Endothelial cell of hepatic sinusoid (primary cell): ENCODE results near the gene TMEM72.
"Not testable (repeated sequence)": the region's sequence is repeated elsewhere in the genome, so short reads cannot be mapped to it uniquely, and the experiment has no call there.

ENCODE experiments used
- in situ Hi-C: cut with HindIII; loops from 2 replicates; pipeline ENCODE4 v1.10.0; 2017; ENCODE audit warnings: low sequenced_read_pairs

TMEM72 gene

GRCh38 chr10:44911081-44911540 lies at the start of gene TMEM72:
TMEM72 (plus strand) TSS chr10:44911337; CDS start chr10:44911513, 176 bp downstream.
- in situ Hi-C loops: no loop called here

GRCh38 chr10:44862006-44862751 lies 49.0 kb upstream of the TMEM72 start:
- in situ Hi-C loops: no loop called here

DNA sequence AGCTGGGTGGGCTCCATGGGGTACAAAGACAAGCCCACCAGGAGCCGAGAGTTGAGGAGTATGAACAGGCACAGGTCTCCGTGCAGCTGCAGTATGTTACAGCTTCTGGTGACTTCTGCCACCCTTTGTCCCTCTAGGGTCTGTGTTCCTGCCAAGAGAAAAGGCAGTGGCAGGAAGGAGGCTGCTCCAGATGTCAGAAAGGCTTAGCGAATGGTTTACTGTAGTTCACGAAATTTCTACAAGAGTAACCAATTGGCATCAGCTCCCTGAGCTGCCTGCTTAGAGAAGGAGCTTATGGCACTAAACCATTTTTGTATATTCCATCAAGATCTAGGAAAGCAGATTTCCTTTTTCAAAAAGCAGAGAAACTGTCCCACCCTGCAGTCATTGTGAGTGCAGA lies 48.2 kb upstream of the TMEM72 start:
- in situ Hi-C loops: no loop called here

GRCh38 chr10:44863344-44864047 lies 47.6 kb upstream of the TMEM72 start:
- in situ Hi-C loops: no loop called here

GRCh38 chr10:44864051-44864450 lies 47.1 kb upstream of the TMEM72 start:
- in situ Hi-C loops: no loop called here

GRCh38 chr10:44864637-44865288 lies 46.4 kb upstream of the TMEM72 start:
- in situ Hi-C loops: no loop called here

GRCh38 chr10:44865289-44865671 lies 45.9 kb upstream of the TMEM72 start:
- in situ Hi-C loops: no loop called here

DNA sequence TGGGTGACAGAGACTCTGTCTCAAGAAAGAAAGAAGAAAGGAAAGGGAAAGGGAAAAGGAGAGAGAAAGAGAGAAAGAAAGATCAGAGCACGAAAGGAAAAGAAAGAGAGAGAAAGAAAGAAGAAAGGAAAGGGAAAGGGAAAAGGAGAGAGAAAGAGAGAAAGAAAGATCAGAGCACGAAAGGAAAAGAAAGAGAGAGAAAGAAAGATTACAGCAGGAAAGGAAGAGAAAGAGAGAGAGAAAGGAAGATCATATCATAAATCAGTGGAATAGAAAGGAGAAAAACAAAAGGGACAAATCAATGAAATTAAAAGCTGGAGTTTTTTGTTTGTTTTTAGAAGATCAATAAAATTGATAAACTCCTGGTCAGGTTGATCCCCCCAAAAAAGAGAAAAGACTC lies 44.8 kb upstream of the TMEM72 start:
- in situ Hi-C loops: not testable (repeated sequence)

DNA sequence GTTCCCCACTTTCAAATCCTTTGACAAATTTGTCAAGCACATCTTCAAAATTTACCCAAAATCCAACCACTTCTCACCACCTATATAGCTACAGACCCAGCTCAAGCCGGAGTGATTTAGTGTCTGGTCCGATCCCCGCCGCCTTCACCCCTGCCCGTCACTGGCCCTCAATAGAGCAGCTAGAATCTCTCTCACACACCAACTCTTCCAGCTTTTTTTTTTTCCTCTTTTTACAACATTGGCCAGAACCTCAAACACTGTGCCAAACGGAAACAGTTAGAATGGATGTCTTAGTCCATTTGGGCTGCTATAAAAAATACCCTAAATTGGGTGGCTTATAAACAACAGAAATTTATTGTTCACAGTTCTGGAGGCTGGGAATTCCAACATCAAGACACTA lies 41.1 kb upstream of the TMEM72 start:
- in situ Hi-C loops: no loop called here

- in situ Hi-C loops: no loop called here
These were observed 38.0 kb upstream of the TMEM72 start for GRCh38 chr10:44873160-44873559.

DNA sequence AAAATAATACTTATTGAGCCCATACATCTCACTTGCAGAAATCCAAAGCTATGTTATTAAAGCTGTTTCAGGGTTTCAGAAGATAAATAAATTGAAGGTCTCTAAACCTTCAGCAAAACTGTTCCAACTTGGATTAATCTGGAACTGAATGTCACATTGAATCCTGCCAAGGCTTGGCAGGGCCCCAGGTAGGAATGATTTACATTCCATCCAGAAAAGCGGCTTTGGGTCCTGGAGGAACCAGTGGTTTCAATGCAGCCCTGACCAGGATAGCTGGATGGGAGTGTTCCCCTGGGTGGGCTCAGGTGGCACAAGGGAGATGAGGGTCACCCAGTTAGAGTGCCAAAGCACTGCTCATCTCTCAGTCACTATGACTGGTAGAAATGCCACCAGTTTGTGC lies 37.0 kb upstream of the TMEM72 start:
- in situ Hi-C loops: no loop called here

- in situ Hi-C loops: no loop called here
These were observed 32.2 kb upstream of the TMEM72 start for GRCh38 chr10:44878706-44879530.

DNA sequence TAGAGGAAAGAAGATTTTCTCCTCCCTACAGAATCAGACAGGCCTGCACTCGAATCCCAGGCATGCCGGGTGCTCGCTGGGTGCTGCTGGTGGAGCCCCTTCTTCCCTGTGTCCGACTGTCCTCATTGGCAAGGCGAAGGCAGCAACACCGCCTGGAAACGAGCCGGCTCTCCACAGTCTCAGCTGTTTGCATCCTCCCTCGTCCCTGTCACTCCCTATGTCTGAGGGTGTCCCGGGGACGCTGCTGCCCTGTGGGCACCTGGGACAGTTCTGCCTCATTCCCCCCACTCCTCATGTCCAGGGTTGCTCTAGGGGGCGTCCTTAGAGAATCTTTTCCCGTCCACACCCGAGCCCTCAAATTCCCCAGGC lies 31.6 kb upstream of the TMEM72 start:
- in situ Hi-C loops: no loop called here

DNA sequence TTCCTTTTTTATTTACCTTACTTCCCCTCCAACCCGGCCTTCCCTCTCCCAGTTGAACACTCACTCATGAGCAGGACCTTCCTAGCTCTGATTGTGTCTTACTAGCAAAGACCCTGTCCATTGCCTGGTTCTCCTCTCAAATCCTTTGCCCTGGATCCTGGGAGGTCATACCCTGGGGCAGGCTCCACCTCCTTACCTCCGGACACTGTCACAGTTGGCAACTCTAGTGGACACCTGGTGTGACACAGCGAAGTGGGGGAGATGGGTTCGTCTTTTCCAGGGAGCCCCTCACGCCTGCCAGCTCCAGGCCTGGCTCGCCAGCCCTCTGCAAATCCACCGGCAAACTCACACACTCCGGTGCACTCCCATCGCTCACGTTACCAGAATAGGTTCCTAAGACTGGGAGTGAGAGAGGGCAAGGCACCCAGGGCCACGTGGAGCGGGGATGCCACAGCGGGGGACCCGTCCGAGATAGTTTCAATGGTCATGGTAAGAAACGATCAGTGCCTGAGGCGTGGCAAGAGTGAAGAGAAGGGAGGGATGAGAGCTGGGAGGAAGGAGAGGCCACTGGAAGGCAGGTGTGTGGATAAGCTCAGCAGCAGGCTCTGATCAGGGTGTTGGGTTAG lies 30.9 kb upstream of the TMEM72 start:
- in situ Hi-C loops: no loop called here

- in situ Hi-C loops: no loop called here
These were observed 29.5 kb upstream of the TMEM72 start for GRCh38 chr10:44881649-44882048.

DNA sequence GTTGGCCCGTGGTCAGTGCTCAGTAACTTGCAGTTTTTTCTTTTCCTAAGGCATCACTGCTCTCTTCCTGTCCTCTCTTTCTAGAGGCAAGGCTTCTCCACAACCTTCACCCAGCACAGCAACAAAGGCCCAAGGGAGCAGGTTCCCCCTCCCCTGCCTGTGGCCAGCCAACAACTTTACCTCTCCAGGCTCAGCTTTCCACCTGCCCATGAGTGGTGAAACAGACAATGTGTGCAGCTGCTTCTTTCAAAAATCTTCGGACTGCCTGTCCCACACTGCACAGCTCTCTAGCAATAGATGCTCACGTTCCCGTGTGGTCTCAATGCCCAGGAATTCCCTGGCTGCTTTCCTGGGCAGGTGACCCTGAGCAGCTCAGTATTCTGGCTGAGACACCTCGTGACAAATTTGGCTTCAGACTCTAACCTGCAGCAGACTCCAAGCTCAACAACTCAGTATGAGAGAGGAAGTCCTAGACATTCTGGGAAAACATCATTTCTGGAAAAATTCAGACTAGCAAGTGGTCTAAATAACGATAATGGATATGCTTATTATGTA lies 28.9 kb upstream of the TMEM72 start:
- in situ Hi-C loops: no loop called here

GRCh38 chr10:44883593-44884331 lies 27.4 kb upstream of the TMEM72 start:
- in situ Hi-C loops: no loop called here

DNA sequence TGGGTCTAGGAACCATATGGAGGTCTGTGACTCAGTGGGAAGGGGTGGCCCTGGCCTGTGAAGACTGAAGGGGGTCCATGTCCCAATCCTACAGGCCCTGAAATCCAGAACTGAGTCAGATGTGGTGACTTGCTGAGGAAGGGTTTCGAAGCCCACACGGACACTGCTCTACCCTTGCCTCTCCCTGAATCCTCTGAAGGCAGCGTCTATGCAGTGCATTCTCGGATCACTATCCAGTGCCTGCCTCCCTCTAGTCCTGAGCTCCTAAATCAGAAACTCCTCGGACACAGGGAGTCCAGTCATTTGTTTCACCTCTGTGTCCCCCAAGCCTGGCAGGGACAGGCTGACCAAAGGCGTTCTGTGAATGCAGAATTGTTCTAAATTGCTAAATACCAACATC lies 25.4 kb upstream of the TMEM72 start:
- in situ Hi-C loops: no loop called here

GRCh38 chr10:44886966-44887365 lies 24.2 kb upstream of the TMEM72 start:
- in situ Hi-C loops: no loop called here

GRCh38 chr10:44888886-44889285 lies 22.3 kb upstream of the TMEM72 start:
- in situ Hi-C loops: no loop called here
